Parathyroid adenoma (tissue), 2 donors: Measurements from ENCODE around the gene MYO9A.

ENCODE experiments used
- H2AFZ ChIP-seq: fragments of 300-600 bp; sonication (generic); one replicate; pipeline ENCODE4 v1.7.0; 2017; ENCODE audit warnings: antibody characterized with exemption, mild to moderate bottlenecking
- H3K27ac ChIP-seq: fragments of 300-600 bp; sonication (generic); one replicate; pipeline ENCODE4 v1.7.0; 2017
- H3K27me3 ChIP-seq: fragments of 300-600 bp; sonication (generic); one replicate; pipeline ENCODE4 v1.7.0; 2017; ENCODE audit warnings: low read length; ENCODE audit not compliant: control insufficient read depth, insufficient read depth
- H3K36me3 ChIP-seq: fragments of 300-600 bp; sonication (generic); one replicate; pipeline ENCODE4 v1.7.0; 2017; ENCODE audit warnings: low read length; ENCODE audit not compliant: control insufficient read depth, insufficient read depth
- H3K4me1 ChIP-seq: fragments of 300-600 bp; sonication (generic); one replicate; pipeline ENCODE4 v1.7.0; 2017; ENCODE audit warnings: control low read depth
- H3K4me2 ChIP-seq: fragments of 300-600 bp; sonication (generic); one replicate; pipeline ENCODE4 v1.7.0; 2017; ENCODE audit warnings: low read length
- H3K4me3 ChIP-seq: fragments of 300-600 bp; sonication (generic); one replicate; pipeline ENCODE4 v1.7.0; 2017; ENCODE audit warnings: low read depth, low read length
- H3K79me2 ChIP-seq: fragments of 300-600 bp; sonication (generic); one replicate; pipeline ENCODE4 v1.7.0; 2017; ENCODE audit warnings: control low read depth
- H3K9ac ChIP-seq: fragments of 300-600 bp; sonication (generic); one replicate; pipeline ENCODE4 v1.7.0; 2017; ENCODE audit warnings: mild to moderate bottlenecking
- H3K9me3 ChIP-seq: fragments of 300-600 bp; sonication (generic); one replicate; pipeline ENCODE4 v1.7.0; 2017; ENCODE audit warnings: low read length; ENCODE audit not compliant: control insufficient read depth
- CTCF ChIP-seq: fragments of 300-600 bp; sonication (generic); IDR thresholded peaks from one replicate; pipeline ENCODE4 v1.7.0; 2017; ENCODE audit warnings: antibody characterized with exemption, mild to moderate bottlenecking
- donor health status: primary hyperparathyroidism.

MYO9A gene

GRCh38 chr15:72086010-72086697 lies 31.8 kb downstream of the MYO9A start:
- H3K4me1 ChIP-seq, result no peaks in the 10 kb centered on the region
- no peak overlapping the region for H3K27ac ChIP-seq
- no peaks in the 10 kb centered on the region for H3K36me3 ChIP-seq
- no peaks in the 10 kb centered on the region for H3K9me3 ChIP-seq
- H3K4me2 ChIP-seq, result no peak overlapping the region
- H3K4me3 ChIP-seq, result no peak overlapping the region
- no peak overlapping the region for H2AFZ ChIP-seq
- H3K79me2 ChIP-seq, result no peaks in the 10 kb centered on the region
- H3K9ac ChIP-seq, result no peak overlapping the region
- TF ChIP-seq CTCF, result no peak
- no peaks in the 10 kb centered on the region for H3K27me3 ChIP-seq

- H3K79me2 ChIP-seq, result no peaks in the 10 kb centered on the region
- no peak overlapping the region for H3K9ac ChIP-seq
- H2AFZ ChIP-seq, result no peak overlapping the region
- no peak overlapping the region for H3K4me2 ChIP-seq
- no peak overlapping the region for H3K27ac ChIP-seq
- TF ChIP-seq CTCF, result no peak
- no peaks in the 10 kb centered on the region for H3K27me3 ChIP-seq
- no peaks in the 10 kb centered on the region for H3K4me1 ChIP-seq
- no peaks in the 10 kb centered on the region for H3K36me3 ChIP-seq
- no peaks in the 10 kb centered on the region for H3K9me3 ChIP-seq
- H3K4me3 ChIP-seq, result no peak overlapping the region
Measured at GRCh38 chr15:72082176-72082575, 35.8 kb downstream of the MYO9A start.

- no peaks in the 10 kb centered on the region for H3K79me2 ChIP-seq
- H3K4me1 ChIP-seq, result no peaks in the 10 kb centered on the region
- TF ChIP-seq CTCF, result no peak
- H3K27me3 ChIP-seq, result no peaks in the 10 kb centered on the region
- no peak overlapping the region for H3K27ac ChIP-seq
- no peaks in the 10 kb centered on the region for H3K9me3 ChIP-seq
- H3K4me2 ChIP-seq, result no peak overlapping the region
- H2AFZ ChIP-seq, result no peak overlapping the region
- no peaks in the 10 kb centered on the region for H3K36me3 ChIP-seq
- no peak overlapping the region for H3K4me3 ChIP-seq
- no peak overlapping the region for H3K9ac ChIP-seq
Measured at GRCh38 chr15:72078887-72079286, 39.1 kb downstream of the MYO9A start.

- H3K4me3 ChIP-seq, result no peak overlapping the region
- no peaks in the 10 kb centered on the region for H3K27me3 ChIP-seq
- no peak overlapping the region for H3K4me2 ChIP-seq
- H3K79me2 ChIP-seq, result no peaks in the 10 kb centered on the region
- no peak for TF ChIP-seq CTCF
- H2AFZ ChIP-seq, result no peak overlapping the region
- no peaks in the 10 kb centered on the region for H3K36me3 ChIP-seq
- no peak overlapping the region for H3K27ac ChIP-seq
- H3K4me1 ChIP-seq, result no peaks in the 10 kb centered on the region
- H3K9me3 ChIP-seq, result no peaks in the 10 kb centered on the region
- no peak overlapping the region for H3K9ac ChIP-seq
Measured at GRCh38 chr15:72077950-72078349, 40.0 kb downstream of the MYO9A start.
